Measurements from ENCODE around the gene C16orf87. TPM values are rescaled to one million over a fixed set of nuclear protein-coding genes. Genes with fewer than 3 reads are reported as not detected.

Gene C16orf87
- total RNA-seq, 1 donor from 2014 or later = 40.8 TPM

DNA sequence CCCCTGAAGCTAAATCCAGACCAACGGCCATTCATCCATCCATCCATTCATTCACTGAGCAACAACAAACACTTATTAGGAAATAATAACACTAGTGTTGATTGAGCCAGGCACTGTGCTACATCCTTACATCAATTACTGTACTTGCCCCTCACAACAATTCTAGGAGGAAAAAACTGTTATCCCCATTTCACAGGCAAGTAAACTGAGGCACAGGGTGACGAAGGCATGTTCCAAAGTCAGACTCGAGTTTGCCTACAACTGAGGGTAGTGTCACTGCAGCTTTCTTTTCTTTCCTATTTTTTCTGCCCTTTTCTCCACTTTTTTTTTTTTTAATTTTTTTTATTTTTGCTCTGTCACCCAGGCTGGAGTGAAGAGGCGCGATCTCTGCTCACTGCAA is 71.7 kb downstream of the C16orf87 start:
- Mint-ChIP-seq H3K36me3 (ENCODE audit: low read depth) (no peaks in the 10 kb centered on the region), H3K4me1 (ENCODE audit: low read depth) (no peaks in the 10 kb centered on the region), H3K27me3 (ENCODE audit: insufficient read depth) (peaks cover 2% of the 10 kb centered on the region), H3K9me3 (no peaks in the 10 kb centered on the region), H3K27ac (no peak overlapping the region), H3K4me3 (no peak overlapping the region)
- no peak for DNase-seq (ENCODE audit: low spot score)
- intact Hi-C loops (cut with micrococcal nuclease) = no loop called here

DNA sequence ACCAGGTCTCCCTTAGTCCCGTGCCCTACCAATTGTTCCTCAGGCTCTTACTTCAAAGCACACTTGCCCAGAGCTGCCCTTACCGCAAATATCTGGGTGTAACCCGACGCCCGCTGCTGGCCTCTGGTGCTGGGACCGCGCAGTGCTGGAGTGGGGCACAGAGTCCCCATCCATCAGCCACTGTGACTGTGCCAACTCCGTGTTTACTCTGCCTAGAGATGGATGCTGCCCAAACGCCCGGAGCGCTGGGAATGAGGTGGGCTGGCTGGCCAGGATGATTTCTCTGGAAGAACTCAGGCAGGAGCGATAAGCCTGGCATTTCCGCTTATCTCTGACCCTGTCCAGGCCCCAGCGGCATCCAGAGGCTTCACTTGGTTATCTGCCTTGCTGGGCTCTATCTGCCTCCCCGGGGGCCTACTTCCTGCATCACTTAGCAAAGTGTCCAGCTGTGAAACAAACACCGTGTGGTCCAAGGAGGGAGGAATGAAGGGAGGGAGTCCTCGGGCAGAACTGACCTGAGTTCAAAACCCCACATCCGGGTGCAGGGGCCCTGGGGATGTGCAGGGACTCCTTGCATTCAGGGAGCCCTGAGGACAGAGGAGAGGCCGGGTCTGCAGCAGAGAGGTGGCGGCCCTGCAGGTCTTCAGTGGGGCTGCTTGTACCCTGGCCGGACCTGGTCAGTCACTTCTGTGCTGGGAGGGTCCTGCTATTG is 73.5 kb downstream of the C16orf87 start:
- intact Hi-C loops (cut with micrococcal nuclease) = no loop called here
- Mint-ChIP-seq H3K9me3 (no peaks in the 10 kb centered on the region), H3K36me3 (ENCODE audit: low read depth) (no peaks in the 10 kb centered on the region), H3K27me3 (ENCODE audit: insufficient read depth) (peaks cover 2% of the 10 kb centered on the region), H3K4me3 (no peak overlapping the region), H3K27ac (no peak overlapping the region), H3K4me1 (ENCODE audit: low read depth) (no peaks in the 10 kb centered on the region)
- no peak for DNase-seq (ENCODE audit: low spot score)

DNA sequence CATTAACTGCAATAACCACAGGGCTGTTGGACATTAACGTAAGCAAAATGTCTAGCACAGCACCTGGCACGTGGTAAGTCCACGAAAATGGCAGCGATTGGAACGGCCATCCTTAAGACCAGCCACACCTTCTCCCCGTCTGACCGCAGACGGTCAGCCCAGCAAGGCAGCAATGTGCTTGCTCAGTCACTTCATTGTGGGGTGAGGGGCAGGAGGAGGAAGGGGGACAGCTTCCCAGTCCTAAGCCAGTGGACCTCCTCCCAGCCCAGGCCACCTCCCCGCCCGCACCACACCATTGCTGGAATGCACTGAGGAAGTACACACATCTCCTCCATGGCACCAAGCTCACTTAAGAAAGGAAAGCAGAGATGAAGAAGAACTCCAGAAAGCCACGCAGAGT is 74.2 kb downstream of the C16orf87 start:
- no peak for DNase-seq (ENCODE audit: low spot score)
- no peaks in the 10 kb centered on the region for H3K4me1 Mint-ChIP-seq (ENCODE audit: low read depth)
- H3K27me3 Mint-ChIP-seq (ENCODE audit: insufficient read depth) = peaks cover 2% of the 10 kb centered on the region
- H3K27ac Mint-ChIP-seq = no peak overlapping the region
- no peaks in the 10 kb centered on the region for H3K9me3 Mint-ChIP-seq
- no peak overlapping the region for H3K4me3 Mint-ChIP-seq
- no peaks in the 10 kb centered on the region for H3K36me3 Mint-ChIP-seq (ENCODE audit: low read depth)
- intact Hi-C loops (cut with micrococcal nuclease) = no loop called here

DNA sequence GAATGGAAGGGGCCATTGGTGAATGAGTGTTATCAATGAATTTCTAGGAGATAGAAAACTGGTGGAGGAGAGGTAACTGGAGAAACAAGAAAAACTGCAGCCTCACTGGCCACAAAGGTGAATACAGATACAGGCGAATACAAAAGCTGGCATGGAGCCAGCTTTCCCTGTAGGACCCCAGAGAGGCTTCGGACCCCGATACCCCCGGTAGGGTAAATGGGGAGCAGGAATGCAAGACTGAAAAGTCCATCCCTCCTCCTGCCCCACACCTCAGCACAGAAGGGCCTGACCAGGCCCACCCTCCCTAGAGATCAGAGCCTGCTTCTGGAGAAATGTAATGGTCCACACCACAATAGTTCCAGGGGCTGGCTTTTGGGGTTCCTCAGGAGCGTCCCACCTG is 78.0 kb downstream of the C16orf87 start:
- Mint-ChIP-seq H3K4me1 (ENCODE audit: low read depth) (no peaks in the 10 kb centered on the region), H3K36me3 (ENCODE audit: low read depth) (no peaks in the 10 kb centered on the region), H3K27me3 (ENCODE audit: insufficient read depth) (no peaks in the 10 kb centered on the region), H3K4me3 (no peak overlapping the region), H3K9me3 (no peaks in the 10 kb centered on the region), H3K27ac (no peak overlapping the region)
- no peak for DNase-seq (ENCODE audit: low spot score)
- intact Hi-C loops (cut with micrococcal nuclease) = no loop called here

DNA sequence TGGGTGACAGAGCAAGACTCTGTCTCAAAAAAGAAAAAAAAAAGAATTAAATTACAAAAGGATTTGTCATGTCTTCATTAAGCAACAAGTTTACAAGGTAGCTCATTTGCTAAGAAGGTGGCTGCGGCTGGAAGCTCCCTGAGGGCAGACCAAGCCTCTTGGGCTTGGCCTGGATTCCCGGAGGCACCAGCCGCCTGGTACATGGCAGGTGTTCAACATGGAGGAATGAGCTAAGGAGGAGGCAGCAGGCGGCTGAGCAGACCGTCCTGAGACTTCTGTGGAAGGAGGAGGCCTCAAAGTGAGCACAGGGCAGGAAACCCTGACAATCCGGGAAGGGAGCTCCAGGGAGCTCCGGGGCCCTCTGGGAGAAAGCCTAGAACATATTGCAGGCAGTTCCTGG is 79.6 kb downstream of the C16orf87 start:
- intact Hi-C loops (cut with micrococcal nuclease) = no loop called here
- Mint-ChIP-seq H3K4me1 (ENCODE audit: low read depth) (no peaks in the 10 kb centered on the region), H3K27ac (no peak overlapping the region), H3K4me3 (no peak overlapping the region), H3K9me3 (no peaks in the 10 kb centered on the region), H3K36me3 (ENCODE audit: low read depth) (no peaks in the 10 kb centered on the region), H3K27me3 (ENCODE audit: insufficient read depth) (no peaks in the 10 kb centered on the region)
- no peak for DNase-seq (ENCODE audit: low spot score)

DNA sequence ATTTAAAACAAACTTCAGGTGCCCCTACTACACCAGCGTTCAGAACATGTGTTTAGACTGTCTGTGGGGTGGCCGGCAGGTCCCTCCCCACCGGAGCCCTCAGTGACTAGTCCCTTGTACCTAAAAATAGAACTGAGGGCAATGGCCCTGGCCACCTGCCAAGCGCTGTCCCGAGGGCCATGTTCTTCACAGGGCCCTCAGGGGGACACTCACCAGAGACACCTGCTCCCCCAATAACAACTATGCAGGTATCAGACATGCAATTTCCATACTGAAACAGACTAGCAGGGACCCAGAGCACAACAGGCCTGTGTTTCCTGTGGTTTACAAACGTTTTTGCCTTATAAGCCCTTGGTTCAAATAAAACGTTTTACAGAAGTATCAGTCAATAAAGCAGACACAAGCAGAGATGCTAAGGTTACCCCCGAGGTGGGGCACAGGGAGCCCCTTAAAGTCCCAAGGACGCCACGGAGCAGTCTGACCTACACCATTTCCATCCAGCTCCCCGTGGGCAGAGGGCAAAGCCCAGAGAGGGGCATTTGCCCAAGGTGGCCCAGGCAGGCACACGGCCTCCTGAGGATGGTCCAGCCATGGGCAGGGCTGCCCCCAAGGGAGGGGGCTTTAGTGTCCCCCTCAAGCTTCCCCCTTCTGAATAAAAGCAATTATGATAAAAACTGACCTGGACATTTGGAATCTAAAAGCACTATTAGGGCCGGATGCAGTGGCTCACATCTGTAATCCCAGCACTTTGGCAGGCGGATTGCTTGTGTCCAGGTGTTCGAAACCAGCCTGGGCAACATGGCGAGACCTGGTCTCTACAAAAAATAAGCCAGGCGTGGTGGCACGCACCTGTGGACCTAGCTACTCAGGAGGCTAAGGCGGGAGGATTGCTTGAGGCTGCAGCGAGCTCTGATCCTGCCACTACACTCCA is 81.9 kb downstream of the C16orf87 start:
- Mint-ChIP-seq H3K4me1 (ENCODE audit: low read depth) (no peaks in the 10 kb centered on the region), H3K9me3 (no peaks in the 10 kb centered on the region), H3K27ac (no peak overlapping the region), H3K4me3 (no peak overlapping the region), H3K27me3 (ENCODE audit: insufficient read depth) (no peaks in the 10 kb centered on the region), H3K36me3 (ENCODE audit: low read depth) (no peaks in the 10 kb centered on the region)
- no peak for DNase-seq (ENCODE audit: low spot score)
- intact Hi-C loops (cut with micrococcal nuclease) = no loop called here

DNA sequence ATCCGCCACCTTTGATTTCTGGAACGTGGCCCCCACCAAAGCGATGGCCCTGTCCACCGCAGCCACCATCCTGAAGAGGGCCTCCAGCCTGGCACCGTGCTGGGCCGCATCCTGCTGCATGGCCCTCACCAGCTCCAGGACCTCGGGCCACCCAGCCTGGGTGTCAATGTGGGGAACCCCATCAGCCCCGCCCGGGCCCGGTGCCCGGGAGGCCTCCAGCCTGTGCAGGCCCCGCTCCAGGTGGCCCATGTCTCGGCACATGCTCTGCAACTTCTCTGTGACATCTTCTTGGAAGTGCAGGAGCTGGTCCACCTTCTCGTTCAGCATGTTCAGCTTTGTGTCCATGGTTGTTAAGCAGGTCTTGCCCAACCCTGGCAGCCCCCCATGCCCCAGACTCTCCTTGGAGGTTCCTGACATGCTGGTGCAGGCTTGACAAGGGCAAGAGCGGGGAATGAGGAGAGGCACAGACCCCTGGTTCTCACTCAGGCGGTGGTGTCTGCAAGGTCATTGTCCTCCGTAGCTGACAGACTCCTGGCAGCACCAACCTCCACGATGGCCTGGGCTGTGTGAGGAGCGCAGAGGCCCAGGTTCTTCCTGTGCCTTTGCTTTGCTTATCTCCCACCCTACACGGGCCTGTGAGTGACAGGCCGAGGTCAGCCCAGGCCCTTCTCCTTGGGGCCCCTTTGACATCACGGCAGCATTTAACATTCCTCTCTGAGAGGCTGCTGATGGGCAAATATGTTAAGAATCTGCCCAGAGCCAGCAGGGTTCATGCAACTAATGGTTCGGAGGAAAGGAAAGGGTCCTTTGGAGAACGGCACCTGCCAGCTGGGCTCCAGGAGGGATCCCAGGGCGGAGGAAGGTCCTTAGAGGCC is 83.0 kb downstream of the C16orf87 start, which contains the start of gene MYLK3:
Gene MYLK3, minus strand, starts transcription at position 568 of the 875 bp plus-strand sequence. Its CDS starts 151 bp downstream, at position 417.
- Mint-ChIP-seq H3K9me3 (no peaks in the 10 kb centered on the region), H3K27me3 (ENCODE audit: insufficient read depth) (no peaks in the 10 kb centered on the region), H3K27ac (no peak within 1 kb of the TSS), H3K36me3 (ENCODE audit: low read depth) (no peaks in the 10 kb centered on the region), H3K4me3 (no peak within 1 kb of the TSS), H3K4me1 (ENCODE audit: low read depth) (peaks cover 7% of the 10 kb centered on the region)
- intact Hi-C loops (cut with micrococcal nuclease) = no loop called here
- DNase-seq (ENCODE audit: low spot score) = no peak

DNA sequence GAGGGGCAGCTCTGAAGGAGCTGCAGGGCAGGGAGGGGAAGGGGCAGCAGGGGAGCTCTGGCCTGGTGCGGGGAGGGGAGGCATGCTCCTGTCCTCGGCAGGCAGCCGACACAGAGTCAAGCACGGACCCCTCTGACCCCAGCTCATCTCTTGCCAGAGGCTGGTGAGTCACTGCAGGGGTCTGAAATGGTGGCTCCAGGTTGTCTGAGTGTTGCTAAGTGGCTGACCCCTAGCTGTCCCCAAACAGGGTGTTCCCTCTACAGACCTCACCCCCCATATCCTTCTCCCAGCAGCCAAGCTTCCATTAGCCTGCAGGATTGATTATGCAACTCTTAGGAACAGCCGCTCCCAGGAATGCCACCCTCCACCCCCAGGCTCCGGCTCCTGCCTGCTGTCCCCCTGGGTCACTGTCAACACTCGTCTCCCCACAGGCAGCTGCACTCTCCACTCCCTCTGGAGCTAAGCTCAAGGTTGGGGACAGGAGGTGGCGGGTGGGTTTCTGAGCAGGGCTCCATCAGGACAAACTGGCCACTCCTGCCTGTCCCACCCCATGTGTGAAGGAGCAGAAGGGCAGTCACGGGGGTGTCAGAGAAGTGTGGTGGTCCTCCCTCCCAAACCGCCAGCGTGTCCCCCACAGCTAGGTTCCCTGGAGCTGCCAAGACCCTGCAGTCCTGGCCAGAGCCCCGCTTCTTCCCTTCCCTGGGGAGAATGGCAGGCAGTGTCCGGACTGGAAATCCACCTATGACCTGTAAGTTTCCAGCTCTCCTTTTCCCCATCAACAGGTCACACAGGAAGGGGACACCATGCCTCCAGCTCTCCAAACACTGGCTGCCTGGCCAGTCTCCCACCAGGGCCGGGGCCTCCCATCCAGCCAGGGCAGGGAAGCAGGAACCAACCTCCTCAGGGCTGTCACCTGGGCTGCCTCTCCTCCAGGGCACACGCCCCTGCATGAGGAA is 83.9 kb downstream of the C16orf87 start:
- intact Hi-C loops (cut with micrococcal nuclease) = no loop called here
- Mint-ChIP-seq H3K4me3 (no peak overlapping the region), H3K4me1 (ENCODE audit: low read depth) (peaks cover 7% of the 10 kb centered on the region), H3K27ac (no peak overlapping the region), H3K9me3 (no peaks in the 10 kb centered on the region), H3K27me3 (ENCODE audit: insufficient read depth) (no peaks in the 10 kb centered on the region), H3K36me3 (ENCODE audit: low read depth) (no peaks in the 10 kb centered on the region)
- DNase-seq (ENCODE audit: low spot score) = no peak

Other genes with a start within 250 kb of the C16orf87 start
- gene SHCBP1, start 209.8 kb downstream of the C16orf87 start, total RNA-seq = 46.5 and 46.8 TPM in 2 replicates
- gene VPS35, start 142.0 kb downstream of the C16orf87 start, total RNA-seq = 81.0 and 87.0 TPM in 2 replicates
- gene ORC6, start 141.5 kb downstream of the C16orf87 start, total RNA-seq = 68.2 and 69.1 TPM in 2 replicates
- 0.44 and 1.1 TPM in 2 replicates for gene MYLK3, start 82.8 kb downstream of the C16orf87 start, total RNA-seq
- 20.9 and 22.3 TPM in 2 replicates for gene GPT2, start 53.2 kb upstream of the C16orf87 start, total RNA-seq
- gene DNAJA2, start 142.5 kb upstream of the C16orf87 start, total RNA-seq = 83.6 and 86.3 TPM in 2 replicates

Data from activated T-helper 1 cell treated with anti-CD3 and anti-CD28 coated beads, Interleukin-12 subunit alpha, Interleukin-12 subunit beta, Interleukin-2, Interleukin-4 antibody, amounts not matched to agents 30 ng/mL and 10 ng/mL and 1 ng/mL, durations not matched to agents 14 hours and 24 hours and 36 hours (primary cell).